Hepatocyte (in vitro differentiated cells): ENCODE data around the gene KLHDC8A. TPM values are rescaled to one million over a fixed set of nuclear protein-coding genes. Genes with fewer than 3 reads are reported as not detected.
A peak's percentile ranks its signal among the peaks of the same experiment; 100 is the strongest.

Experiments used
- DNase-seq: peaks from one replicate; pipeline ENCODE4 v3.0.0-alpha.2; 2016; ENCODE audit warnings: low spot score
- H2AFZ ChIP-seq: fragments of 200-600 bp; sonication (generic); 2 replicates; pipeline ENCODE4 v1.6.0; 2016; ENCODE audit warnings: antibody characterized with exemption, mild to moderate bottlenecking
- H3K27ac ChIP-seq: fragments of 200-600 bp; sonication (generic); 2 replicates; pipeline ENCODE4 v1.5.1; 2016; ENCODE audit warnings: mild to moderate bottlenecking
- H3K27me3 ChIP-seq: fragments of 200-600 bp; sonication (generic); 2 replicates; pipeline ENCODE4 v1.6.1; 2016
- H3K36me3 ChIP-seq: fragments of 200-600 bp; sonication (generic); replicated peaks from 2 replicates; pipeline ENCODE4 v1.5.1; 2016; ENCODE audit warnings: low read depth; ENCODE audit not compliant: insufficient read depth
- H3K4me1 ChIP-seq: fragments of 200-600 bp; sonication (generic); 2 replicates; pipeline ENCODE4 v1.5.1; 2016; ENCODE audit warnings: mild to moderate bottlenecking, moderate library complexity; ENCODE audit not compliant: insufficient read depth
- H3K4me2 ChIP-seq: fragments of 200-600 bp; sonication (generic); 2 replicates; pipeline ENCODE4 v1.6.0; 2016
- H3K4me3 ChIP-seq: fragments of 200-600 bp; sonication (generic); 2 replicates; pipeline ENCODE4 v1.5.1; 2016; ENCODE audit warnings: mild to moderate bottlenecking
- H3K79me2 ChIP-seq: fragments of 200-600 bp; sonication (generic); 2 replicates; pipeline ENCODE4 v1.6.0; 2017; ENCODE audit warnings: mild to moderate bottlenecking
- H3K9me2 ChIP-seq: fragments of 200-600 bp; sonication (generic); replicated peaks from 2 replicates; pipeline ENCODE4 v1.6.0; 2017; ENCODE audit warnings: mild to moderate bottlenecking; ENCODE audit not compliant: insufficient read depth
- H3K9me3 ChIP-seq: fragments of 200-600 bp; sonication (generic); 2 replicates; pipeline ENCODE4 v1.5.1; 2016; ENCODE audit warnings: low read depth, mild to moderate bottlenecking
- H4K20me1 ChIP-seq: fragments of 200-600 bp; sonication (generic); 2 replicates; pipeline ENCODE4 v1.6.0; 2016; ENCODE audit warnings: mild to moderate bottlenecking; ENCODE audit not compliant: insufficient read depth, poor library complexity, severe bottlenecking
- EZH2 ChIP-seq: fragments of 200-600 bp; sonication (generic); IDR thresholded peaks from 2 replicates; pipeline ENCODE4 v1.6.1; 2016; ENCODE audit warnings: antibody characterized with exemption, mild to moderate bottlenecking, borderline replicate concordance
- EZH2phosphoT487 ChIP-seq: fragments of 200-600 bp; sonication (generic); IDR thresholded peaks from one replicate; pipeline ENCODE4 v1.6.1; 2018; ENCODE audit warnings: antibody characterized with exemption, mild to moderate bottlenecking, low read depth, moderate library complexity; ENCODE audit not compliant: unreplicated experiment, severe bottlenecking
- WGBS: methylation state at CpG from one replicate; pipeline ENCODE4 v1.1.6; 2016; ENCODE audit warnings: low lambda C conversion rate; ENCODE audit errors: missing lambda C conversion rate; 5-methylcytosine and 5-hydroxymethylcytosine counted together
- polyA plus RNA-seq: library from polyadenylated mRNA; unstranded; fragments of >200 nt; fragmentation: Nextera tagmentation; extraction: Ambion mirVana; gene quantifications from 2 replicates; pipeline ENCODE4 v1.2.1, GENCODE V29; 2016
- total RNA-seq: library from RNA; depleted of rRNA; stranded (reverse); fragments of >200 nt; gene quantifications from 2 replicates; pipeline ENCODE4 v1.2.3, GENCODE V29; 2014
- TF ChIP-seq, protein P1 (sequence below): fragments of 200-600 bp; sonication (generic); IDR thresholded peaks from 2 replicates; pipeline ENCODE4 v1.5.1; 2016; ENCODE audit warnings: antibody characterized with exemption, mild to moderate bottlenecking; ENCODE audit not compliant: poor library complexity

The KLHDC8A gene
- total and polyA plus RNA-seq, 2 experiments from 2014 or later = 0.40 to 1.6 TPM

DNA sequence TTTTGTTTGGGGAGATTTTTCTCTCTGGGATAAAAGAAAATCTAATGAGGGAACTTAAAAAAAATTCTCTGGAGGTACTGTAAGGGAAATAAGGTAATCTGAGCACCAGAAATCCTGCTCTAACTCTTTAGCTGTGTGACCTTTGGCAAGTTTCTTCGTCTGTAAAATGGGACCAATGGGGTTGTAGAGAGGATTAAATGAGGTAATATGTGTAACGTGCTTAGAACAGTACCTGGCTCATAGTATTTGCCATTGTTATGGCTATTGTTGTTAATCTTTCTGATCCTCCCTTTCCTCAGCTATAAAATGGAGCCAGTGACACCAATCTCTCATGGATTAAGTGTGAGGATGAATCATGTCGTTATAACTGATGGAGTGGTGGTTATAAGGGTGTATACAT lies 845 bp upstream of the KLHDC8A start:
- H3K27ac ChIP-seq = no peak overlapping the region
- no peak overlapping the region for H2AFZ ChIP-seq
- no peaks in the 10 kb centered on the region for H3K9me3 ChIP-seq
- H4K20me1 ChIP-seq = no peaks in the 10 kb centered on the region
- H3K4me3 ChIP-seq = no peak overlapping the region
- TF ChIP-seq EZH2phosphoT487 (no peak), EZH2 (no peak)
- TF ChIP-seq, protein P1, sequence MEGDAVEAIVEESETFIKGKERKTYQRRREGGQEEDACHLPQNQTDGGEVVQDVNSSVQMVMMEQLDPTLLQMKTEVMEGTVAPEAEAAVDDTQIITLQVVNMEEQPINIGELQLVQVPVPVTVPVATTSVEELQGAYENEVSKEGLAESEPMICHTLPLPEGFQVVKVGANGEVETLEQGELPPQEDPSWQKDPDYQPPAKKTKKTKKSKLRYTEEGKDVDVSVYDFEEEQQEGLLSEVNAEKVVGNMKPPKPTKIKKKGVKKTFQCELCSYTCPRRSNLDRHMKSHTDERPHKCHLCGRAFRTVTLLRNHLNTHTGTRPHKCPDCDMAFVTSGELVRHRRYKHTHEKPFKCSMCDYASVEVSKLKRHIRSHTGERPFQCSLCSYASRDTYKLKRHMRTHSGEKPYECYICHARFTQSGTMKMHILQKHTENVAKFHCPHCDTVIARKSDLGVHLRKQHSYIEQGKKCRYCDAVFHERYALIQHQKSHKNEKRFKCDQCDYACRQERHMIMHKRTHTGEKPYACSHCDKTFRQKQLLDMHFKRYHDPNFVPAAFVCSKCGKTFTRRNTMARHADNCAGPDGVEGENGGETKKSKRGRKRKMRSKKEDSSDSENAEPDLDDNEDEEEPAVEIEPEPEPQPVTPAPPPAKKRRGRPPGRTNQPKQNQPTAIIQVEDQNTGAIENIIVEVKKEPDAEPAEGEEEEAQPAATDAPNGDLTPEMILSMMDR = no peak
- H3K79me2 ChIP-seq = no peaks in the 10 kb centered on the region
- H3K4me2 ChIP-seq = no peak overlapping the region
- no peaks in the 10 kb centered on the region for H3K27me3 ChIP-seq
- H3K4me1 ChIP-seq = no peaks in the 10 kb centered on the region
- DNase-seq = no peak
- 84% methylated on average over 3 of the region's 3 CpGs for WGBS
- no peaks in the 10 kb centered on the region for H3K36me3 ChIP-seq
- no peaks in the 10 kb centered on the region for H3K9me2 ChIP-seq

DNA sequence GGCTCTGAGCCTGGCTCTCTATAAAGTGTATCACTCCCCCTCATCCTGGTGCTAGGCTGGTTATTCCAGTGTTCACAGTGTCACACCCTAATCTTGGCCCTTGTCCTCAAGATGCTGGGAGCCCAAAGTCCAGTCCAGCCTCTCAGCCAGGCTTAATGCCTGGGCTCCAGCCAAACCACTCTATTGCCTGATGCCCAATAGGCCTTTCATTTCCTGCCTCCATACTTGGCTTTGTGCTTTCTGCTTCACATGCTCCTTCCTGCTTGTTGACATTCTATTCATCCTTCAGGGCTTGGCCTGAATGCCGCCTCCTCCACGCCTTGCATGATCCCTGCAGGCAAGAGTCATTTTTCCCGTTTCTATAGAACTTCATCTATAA lies 1.7 kb downstream of the KLHDC8A start:
- no peak overlapping the region for H3K4me3 ChIP-seq
- no peak overlapping the region for H3K4me2 ChIP-seq
- H3K27ac ChIP-seq = no peak overlapping the region
- H2AFZ ChIP-seq = no peak overlapping the region
- WGBS = 83% methylated on average over 3 of the region's 3 CpGs
- H3K79me2 ChIP-seq = no peaks in the 10 kb centered on the region
- H4K20me1 ChIP-seq = no peaks in the 10 kb centered on the region
- H3K36me3 ChIP-seq = no peaks in the 10 kb centered on the region
- H3K27me3 ChIP-seq = no peaks in the 10 kb centered on the region
- TF ChIP-seq EZH2 (no peak), EZH2phosphoT487 (no peak)
- TF ChIP-seq, protein P1 = no peak
- H3K9me3 ChIP-seq = no peaks in the 10 kb centered on the region
- H3K9me2 ChIP-seq = no peaks in the 10 kb centered on the region
- H3K4me1 ChIP-seq = no peaks in the 10 kb centered on the region
- no peak for DNase-seq

DNA sequence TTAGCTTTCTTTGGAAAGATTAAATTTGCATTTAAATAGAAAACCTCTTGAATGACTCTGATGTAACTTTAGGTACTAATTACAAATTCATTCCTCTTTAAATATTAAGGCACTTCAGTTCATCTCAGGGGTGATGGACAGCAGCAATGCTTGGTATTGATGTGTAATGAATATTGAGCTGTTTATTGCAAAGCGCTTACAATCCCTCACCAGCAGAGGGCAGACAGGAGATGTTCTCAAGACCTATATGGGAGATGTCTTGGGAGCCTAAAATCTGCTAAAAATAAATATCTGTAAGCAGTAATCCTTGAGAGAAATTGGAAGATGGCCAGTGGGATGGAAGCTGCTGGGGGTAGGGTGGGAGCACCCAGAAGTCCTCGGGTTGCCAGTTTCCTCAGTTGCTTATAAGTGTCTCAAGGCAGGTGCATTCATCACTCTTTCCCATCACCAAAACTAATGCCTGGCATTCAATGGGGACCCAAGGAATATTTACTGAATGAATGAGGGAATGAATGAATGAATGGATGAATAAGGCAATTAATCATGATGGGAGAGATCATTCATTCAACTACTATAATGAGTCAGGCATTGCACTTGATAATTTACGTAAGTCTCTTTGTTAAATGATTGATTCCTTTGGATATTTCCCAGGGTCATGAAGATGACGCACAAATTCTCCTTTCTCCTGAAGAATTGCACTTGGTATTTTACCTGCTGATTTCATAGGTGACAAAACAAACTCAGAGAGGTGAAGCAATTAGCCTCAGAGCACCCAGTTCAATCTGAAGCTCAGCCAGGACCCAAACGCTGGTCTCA lies 2.3 kb downstream of the KLHDC8A start:
- no peaks in the 10 kb centered on the region for H3K36me3 ChIP-seq
- WGBS = 53% methylated on average over 5 of the region's 5 CpGs
- no peak overlapping the region for H3K27ac ChIP-seq
- no peak overlapping the region for H2AFZ ChIP-seq
- H3K9me3 ChIP-seq = no peaks in the 10 kb centered on the region
- no peaks in the 10 kb centered on the region for H3K9me2 ChIP-seq
- H3K4me3 ChIP-seq = no peak overlapping the region
- TF ChIP-seq EZH2 = no peak
- TF ChIP-seq, protein P1 = peak; percentile 78
- no peaks in the 10 kb centered on the region for H3K79me2 ChIP-seq
- H3K4me1 ChIP-seq = no peaks in the 10 kb centered on the region
- DNase-seq = peak; percentile 80
- no peaks in the 10 kb centered on the region for H3K27me3 ChIP-seq
- H3K4me2 ChIP-seq = no peak overlapping the region
- no peaks in the 10 kb centered on the region for H4K20me1 ChIP-seq
